Measurements from ENCODE around the gene VSX2.
A peak's percentile ranks its signal among the peaks of the same experiment; 100 is the strongest.

The VSX2 gene

DNA sequence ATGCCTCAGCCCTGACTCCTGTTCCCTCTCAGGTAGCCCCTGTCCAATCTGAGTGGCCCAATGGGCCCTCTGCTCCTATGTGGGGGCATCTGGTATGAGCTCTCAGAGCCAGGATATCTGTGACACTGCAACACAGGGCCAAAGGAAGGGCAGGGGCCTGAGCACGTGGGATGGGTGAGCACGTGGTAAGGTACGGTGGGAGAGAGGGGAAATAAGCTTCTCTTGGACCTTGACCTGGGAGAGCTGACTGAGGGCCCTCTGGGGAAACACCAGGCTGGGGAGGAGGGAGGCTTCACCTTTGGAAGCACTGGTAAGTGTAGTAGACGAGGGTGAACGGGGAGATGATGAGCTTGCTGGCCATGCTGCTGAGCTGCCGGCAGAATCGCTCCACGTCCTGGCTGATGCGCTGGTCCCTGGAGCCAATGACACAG, 56.8 kb downstream of the VSX2 start:
- H3K4me3 ChIP-seq (ENCODE audit: control insufficient read depth, low read depth, low read length) = no peak overlapping the region
- no peak for DNase-seq (ENCODE audit: low read depth)
- TF ChIP-seq, protein P1, sequence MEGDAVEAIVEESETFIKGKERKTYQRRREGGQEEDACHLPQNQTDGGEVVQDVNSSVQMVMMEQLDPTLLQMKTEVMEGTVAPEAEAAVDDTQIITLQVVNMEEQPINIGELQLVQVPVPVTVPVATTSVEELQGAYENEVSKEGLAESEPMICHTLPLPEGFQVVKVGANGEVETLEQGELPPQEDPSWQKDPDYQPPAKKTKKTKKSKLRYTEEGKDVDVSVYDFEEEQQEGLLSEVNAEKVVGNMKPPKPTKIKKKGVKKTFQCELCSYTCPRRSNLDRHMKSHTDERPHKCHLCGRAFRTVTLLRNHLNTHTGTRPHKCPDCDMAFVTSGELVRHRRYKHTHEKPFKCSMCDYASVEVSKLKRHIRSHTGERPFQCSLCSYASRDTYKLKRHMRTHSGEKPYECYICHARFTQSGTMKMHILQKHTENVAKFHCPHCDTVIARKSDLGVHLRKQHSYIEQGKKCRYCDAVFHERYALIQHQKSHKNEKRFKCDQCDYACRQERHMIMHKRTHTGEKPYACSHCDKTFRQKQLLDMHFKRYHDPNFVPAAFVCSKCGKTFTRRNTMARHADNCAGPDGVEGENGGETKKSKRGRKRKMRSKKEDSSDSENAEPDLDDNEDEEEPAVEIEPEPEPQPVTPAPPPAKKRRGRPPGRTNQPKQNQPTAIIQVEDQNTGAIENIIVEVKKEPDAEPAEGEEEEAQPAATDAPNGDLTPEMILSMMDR (IDR thresholded peaks at IDR 0.05; ENCODE audit: control insufficient read depth, insufficient read depth, low read depth, low read length, missing control alignments) = no peak

DNA sequence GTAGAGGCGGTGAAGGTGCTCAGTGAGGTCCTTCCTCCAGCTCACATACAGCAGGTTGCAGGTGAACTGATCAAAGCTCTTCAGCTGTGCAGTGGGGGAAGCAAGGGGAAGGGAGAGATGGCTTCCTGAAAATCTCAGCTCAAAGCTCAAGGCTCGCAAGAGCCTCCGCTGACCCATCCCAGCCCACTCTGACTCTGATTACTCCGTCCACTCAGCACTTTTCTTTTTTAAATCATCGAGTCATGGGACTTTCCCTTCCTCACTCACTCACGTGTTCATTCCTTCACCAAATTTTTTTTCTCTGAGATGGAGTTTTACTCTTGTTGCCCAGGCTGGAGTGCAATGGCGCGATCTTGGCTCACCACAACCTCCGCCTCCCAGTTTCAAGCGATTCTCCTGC, 58.7 kb downstream of the VSX2 start:
- DNase-seq (ENCODE audit: low read depth) = no peak
- TF ChIP-seq, protein P1 (IDR thresholded peaks at IDR 0.05; ENCODE audit: control insufficient read depth, insufficient read depth, low read depth, low read length, missing control alignments) = no peak
- H3K4me3 ChIP-seq (ENCODE audit: control insufficient read depth, low read depth, low read length) = no peak overlapping the region

DNA sequence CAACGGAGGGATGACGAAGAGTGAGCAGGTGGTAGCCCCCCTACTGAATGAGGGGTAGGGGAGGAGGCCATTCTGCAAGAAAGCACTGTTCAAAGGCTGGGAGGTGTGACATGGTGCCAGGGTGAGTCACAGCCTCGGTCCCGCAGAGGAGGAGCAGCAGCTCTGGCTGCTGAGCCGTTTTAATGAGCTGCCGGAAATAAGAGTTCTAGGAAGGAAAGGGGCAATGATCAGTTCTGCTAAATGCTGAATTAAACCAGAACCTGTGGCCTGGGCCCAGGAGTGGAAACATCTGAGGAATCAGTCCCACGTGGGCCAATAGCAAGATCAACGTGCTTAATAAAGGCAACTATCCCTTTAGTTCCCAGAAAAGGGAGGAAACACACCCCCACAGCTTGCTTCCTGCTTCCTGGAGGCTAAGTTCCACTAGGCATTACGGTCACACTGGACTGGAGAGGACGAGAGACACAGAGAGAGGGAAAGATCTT, 59.9 kb downstream of the VSX2 start:
- peak; percentile 11 for DNase-seq (ENCODE audit: low read depth)
- H3K4me3 ChIP-seq (ENCODE audit: control insufficient read depth, low read depth, low read length) = no peak overlapping the region
- TF ChIP-seq, protein P1 (IDR thresholded peaks at IDR 0.05; ENCODE audit: control insufficient read depth, insufficient read depth, low read depth, low read length, missing control alignments) = no peak

DNA sequence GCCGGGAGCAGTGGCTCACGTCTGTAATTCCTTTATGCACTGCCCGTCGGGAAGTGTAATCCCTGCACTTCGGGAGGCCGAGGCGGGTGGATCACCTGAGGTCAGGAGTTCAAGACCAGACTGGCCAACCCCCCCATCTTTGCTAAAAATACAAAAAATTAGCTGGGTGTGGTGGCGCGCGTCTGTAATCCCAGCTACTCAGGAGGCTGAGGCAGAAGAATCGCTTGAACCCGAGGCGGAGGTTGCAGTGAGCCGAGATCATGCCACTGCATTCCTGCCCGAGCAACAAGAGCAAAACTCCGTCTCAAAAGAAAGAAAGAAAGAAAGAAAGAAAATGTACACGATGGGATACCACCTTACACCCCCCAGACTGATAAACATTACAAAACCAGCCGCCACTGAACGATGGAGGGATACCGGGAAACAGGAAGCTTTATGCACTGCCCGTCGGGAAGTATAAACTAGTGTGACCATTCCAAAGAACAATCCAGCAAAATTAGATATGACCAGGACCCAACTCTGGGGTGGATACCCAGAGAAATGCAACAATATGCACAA, 62.4 kb downstream of the VSX2 start:
- peak overlapping the region; percentile 99 for H3K4me3 ChIP-seq (ENCODE audit: control insufficient read depth, low read depth, low read length)
- DNase-seq (ENCODE audit: low read depth) = no peak
- TF ChIP-seq, protein P1 (IDR thresholded peaks at IDR 0.05; ENCODE audit: control insufficient read depth, insufficient read depth, low read depth, low read length, missing control alignments) = no peak

DNA sequence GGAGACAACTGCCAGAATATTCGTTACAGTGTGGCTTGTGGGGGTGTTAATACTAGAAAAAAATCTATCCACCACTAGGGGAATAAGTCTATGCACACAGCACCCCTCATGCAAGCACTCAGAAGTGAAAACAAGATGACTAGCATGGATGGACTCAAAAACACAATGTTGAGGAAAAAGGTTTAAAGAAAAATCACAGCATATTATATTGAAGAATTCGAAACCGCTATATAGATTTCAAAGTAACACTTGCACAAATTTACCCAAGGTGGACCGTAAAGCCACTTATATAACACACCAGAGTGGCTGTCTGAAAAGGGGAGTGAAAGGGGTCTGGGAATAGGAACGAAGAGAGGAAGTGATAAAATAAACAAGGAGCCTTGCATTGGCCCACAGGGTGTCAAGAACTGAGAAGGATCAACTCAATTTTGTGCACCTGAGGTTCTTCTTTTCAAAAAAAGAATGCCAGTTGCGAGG, 62.9 kb downstream of the VSX2 start:
- no peak for DNase-seq (ENCODE audit: low read depth)
- TF ChIP-seq, protein P1 (IDR thresholded peaks at IDR 0.05; ENCODE audit: control insufficient read depth, insufficient read depth, low read depth, low read length, missing control alignments) = peak; percentile 62
- peak overlapping the region; percentile 99 for H3K4me3 ChIP-seq (ENCODE audit: control insufficient read depth, low read depth, low read length)

DNA sequence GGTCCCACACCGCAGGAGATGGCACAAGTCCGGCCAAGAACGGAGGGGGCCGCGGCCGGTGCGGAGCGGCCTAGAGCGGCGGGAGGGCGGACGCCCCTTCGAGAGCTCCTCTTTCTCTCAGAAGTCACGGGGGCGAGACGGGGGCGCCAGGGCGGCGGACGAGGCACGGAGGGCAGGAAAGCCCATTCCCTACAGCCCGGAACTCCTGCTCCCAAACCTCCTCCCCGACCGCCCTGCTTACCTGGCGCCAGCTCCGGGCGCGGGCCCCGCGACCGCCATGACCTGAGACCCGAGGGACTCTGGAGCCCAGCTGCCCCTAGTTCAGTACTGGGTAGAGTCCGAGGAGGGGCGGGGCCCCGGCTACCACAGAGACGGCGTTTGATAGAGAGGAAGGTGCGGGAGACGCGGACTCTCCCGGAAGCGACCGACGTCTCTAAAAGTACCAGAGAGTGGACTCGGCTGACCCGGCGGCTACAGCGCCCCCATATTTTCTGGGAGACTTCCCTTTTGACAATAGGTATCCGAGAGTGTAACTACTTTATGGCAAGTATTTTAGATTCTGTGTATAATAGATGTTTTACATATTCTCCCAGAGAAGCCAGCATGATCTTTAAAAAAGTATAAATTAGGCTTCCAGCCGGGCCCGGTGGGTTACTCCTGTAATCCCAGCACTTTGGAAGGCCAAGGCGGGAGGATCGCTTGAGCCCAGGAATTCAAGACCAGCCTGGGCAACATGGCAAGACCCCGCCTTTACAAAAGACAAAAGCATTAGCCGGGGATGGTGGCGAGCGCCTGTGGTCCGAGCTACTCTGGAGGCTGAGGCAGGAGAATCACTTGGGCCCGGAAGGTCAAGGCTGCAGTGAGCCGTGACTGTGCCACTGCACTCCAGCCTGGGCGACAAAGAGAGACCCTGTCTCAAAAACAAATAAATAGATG, 63.7 kb downstream of the VSX2 start, which contains the start of gene ABCD4:
TSS of gene ABCD4 (minus strand) at position 301 of the 936 bp plus-strand sequence. CDS start at position 279, 22 bp downstream.
- DNase-seq (ENCODE audit: low read depth) = peak; percentile 47
- peak within 1 kb of the TSS; percentile 99 for H3K4me3 ChIP-seq (ENCODE audit: control insufficient read depth, low read depth, low read length)
- TF ChIP-seq, protein P1 (IDR thresholded peaks at IDR 0.05; ENCODE audit: control insufficient read depth, insufficient read depth, low read depth, low read length, missing control alignments) = peak; percentile 49
